HL-60/S4 treated with phorbol 12-myristate 13-acetate at 8.2 ng/mL for 4 days and 3 days (cell line): Measurements from ENCODE around the gene MT1F.
"Not testable (repeated sequence)": the region's sequence is repeated elsewhere in the genome, so short reads cannot be mapped to it uniquely, and the experiment has no call there.

Experiments used
- in situ Hi-C: fragments of 300-500 bp; cut with MboI; formaldehyde crosslinking; loops from 2 replicates; pipeline ENCODE4 v1.15.0; 2022; ENCODE audit warnings: low sequenced_read_pairs

Gene MT1F

DNA sequence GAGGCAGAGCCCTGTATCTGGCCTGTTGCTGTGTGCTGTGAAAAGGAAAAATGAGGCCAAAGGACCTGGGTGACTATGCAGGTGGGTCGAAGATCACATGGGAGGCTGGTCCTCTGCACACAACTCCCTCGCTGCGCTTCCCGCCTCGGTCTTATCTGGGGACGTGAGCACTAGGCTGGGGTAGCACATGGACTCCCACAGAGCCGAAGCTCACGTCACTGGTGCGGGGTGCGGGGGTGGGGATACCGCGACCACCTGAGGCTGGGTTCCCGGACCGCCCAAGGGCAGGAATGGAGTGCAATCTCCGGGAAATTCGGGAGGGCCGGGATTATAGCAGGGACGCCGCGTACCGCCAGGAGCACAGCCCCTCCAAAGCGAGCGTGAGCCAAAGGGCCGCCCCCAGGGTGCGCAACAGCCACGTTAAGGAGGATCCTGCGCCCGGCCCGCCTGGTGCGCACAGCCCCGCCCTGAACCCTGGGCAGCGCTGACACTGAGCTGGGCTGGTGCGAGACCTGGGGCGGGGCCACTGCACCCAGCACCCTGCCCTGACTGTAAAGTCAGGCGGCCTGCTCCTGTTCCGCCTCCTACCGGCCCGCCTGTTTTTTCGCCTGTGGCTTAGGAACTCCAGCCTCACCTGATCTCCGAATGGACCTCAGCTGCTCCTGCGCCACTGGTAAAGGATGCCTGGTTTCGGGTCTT lies 14.5 kb upstream of the MT1F start:
- in situ Hi-C loops = no loop called here

DNA sequence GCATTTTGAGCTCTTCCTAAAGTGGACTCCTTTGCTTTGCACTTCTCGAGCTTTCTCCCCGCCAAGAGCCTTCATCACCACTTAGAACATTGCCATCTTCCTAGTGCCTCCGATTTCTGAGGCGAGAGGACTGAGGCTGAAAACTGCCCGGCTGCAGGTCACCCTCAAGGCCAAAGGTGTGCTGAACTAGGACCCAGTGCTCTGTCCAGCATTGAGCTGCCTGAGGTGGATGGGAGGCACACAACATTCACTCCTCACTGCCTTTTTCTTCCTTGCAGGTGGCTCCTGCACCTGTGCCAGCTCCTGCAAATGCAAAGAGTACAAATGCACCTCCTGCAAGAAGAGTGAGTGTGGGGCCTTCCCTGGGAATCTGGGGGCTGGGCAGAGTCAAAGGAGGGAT lies 13.9 kb upstream of the MT1F start:
- in situ Hi-C loops = no loop called here

DNA sequence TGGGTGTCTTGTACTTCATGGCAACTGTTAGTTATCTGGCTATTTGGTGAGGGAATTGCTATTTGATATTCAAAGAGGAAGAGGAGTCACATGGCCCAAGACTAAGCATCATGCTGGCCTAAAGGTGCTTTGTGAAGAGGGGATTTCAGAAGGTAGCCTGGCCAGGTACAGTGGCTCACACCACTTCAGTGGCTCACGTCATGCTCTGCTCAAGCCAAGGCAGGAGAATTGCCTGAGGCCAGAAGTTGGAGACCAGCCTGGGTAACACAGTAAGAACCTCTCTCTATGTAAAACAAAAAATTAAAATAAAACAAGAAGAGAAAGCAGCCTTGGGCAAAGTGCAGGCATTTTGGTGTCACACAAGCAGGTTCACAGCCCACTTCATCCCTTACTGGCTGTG lies 12.4 kb upstream of the MT1F start:
- in situ Hi-C loops = no loop called here

DNA sequence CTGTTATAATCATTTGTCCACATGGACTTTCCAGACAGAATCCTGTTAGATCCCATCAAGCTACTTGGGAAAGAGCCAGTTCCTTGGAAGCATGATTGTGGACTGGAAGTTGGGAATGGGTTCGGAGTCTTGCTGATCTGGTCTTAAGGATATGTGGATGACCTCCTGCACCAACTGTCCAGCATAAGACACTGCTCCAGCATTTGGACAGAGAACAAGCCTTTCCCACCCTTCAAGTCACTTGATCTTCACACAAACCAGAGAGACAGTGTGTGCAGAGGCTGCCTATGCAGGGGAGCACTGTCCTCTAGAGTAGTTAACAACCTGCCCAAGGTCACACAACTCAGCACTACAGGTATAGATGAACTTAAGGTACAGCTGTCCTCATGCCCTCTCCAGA lies 11.9 kb upstream of the MT1F start:
- in situ Hi-C loops = no loop called here

DNA sequence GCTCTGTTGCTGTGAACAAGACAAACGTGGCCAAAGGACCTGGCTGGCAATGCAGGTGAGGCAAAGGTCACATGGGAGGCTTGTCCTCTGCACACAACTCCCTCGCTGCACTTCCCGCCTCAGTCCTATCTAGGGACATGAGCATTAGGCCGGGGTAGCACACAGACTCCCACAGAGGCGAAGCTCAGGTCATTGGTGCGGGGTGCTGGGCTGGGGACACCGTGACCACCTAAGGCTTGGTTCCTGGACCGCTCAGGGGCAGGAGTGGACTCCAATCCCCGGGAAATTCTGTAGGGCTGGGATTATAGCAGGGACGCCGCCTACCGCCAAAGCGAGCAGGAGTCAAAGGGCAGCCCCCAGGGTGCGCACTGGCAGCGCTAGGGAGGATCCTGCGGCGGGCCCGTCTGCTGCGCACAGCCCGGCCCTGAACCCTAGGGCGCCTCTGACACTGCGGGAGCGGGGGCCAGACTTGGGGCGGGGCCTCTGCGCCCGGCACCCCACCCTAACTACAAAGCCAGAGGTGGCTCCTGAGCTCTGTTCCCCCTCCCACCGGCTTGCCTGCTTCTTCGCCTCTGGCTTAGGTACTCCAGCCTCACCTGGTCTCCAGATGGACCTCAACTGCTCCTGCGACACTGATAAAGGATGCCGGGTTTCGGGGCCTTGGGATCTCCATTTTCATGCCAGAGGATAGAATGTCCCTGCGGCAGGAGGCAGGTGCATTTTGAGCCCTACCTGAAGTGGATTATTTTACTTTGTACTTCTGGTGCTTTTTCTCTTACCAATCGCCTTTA lies 9.9 kb upstream of the MT1F start:
- in situ Hi-C loops = no loop called here

DNA sequence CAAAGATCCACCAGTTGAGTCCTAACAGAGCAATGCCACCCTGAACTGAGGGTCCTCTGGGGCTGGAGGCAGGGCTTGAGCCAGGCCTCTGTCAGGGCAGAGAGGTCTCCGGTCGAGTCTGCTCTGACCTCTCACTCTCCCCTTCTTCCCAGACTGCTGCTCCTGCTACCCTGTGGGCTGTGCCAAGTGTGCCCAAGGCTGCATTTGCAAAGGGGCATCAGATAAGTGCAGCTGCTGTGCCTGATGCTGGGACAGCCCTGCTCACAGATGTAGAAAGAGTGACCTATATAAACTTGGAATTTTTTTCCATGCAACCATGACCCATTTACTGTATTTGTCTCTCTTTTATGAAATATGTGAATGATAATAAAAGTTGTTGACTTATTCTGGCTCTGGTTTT lies 8.5 kb upstream of the MT1F start:
- in situ Hi-C loops = no loop called here

DNA sequence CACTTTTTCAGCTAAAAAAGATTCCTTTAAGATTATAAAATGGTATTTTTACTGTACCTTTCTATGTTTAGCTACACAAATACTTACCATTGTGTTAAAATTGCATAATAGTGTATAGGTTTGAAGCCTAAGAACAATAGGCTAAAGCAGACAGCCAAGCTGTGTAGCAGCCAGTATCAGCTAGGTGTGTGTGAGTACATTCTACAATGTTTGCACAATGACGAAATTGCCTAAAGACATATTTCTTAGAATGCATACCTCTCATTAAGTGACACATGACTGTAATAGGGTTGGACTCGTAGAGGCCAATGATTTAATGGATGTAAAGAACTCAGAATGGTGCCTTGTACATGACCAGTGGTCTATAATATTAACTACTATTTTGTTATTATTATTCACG lies 7.9 kb upstream of the MT1F start:
- in situ Hi-C loops = no loop called here

DNA sequence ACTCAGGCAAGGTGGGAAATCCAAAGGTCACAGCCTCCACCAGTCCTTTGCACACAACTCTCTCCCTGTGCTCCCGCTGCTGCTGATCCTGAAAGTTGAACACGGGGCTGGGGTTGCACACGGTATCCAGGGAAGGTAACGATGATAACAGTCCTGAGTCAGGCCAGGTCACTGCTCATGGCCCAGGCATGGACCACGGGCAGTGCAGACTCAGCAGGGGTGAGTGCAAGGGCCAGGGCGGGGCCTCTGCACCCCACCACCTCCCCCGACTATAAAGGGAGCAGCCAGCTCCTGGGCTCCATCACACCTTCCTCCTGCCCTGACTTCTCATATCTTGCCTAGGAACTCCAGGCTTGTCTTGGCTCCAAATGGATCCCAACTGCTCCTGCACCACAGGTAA lies 6.2 kb upstream of the MT1F start, which contains the start of gene MT1B:
Gene MT1B, plus strand, starts transcription at position 301 of the 400 bp plus-strand sequence. Its CDS starts 68 bp downstream, at position 369.
- in situ Hi-C loops = no loop called here

DNA sequence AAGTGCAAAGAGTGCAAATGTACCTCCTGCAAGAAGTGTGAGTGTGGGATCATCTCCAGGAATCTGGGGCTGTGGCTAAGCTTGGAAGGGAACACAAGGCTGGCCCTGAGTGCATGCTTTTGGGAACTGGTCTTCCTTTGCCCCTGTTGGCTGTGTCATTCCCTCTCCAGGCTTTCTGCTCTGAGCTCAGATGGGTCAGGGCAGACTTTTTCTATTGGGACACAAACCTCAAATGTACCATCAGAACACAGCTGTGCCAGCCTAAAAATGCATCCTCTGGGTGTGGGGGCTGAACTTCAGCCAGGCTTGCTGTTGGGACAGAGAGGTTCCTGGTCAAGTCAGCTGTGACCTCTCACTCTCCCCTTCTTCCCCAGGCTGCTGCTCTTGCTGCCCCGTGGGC lies 5.2 kb upstream of the MT1F start:
- in situ Hi-C loops = no loop called here

DNA sequence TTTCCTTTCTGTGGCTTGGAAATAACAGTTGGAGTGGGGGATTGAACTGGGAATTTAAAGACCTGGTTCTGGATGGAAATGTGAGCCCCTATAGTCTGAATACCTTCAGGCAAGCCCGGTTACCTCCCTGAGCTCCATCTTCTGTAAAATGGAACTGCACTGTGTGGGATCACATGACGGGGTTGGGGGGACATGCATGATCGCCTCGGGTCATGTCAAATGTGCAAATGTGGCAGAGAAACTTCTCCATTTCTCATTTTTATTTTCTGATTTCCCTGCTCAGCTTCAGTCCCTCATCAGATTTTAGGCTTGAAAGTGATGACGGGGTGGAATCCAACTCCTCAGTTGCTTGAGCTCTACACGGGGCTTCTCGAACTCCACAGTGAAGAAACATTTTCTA lies 4.5 kb upstream of the MT1F start:
- in situ Hi-C loops = no loop called here

DNA sequence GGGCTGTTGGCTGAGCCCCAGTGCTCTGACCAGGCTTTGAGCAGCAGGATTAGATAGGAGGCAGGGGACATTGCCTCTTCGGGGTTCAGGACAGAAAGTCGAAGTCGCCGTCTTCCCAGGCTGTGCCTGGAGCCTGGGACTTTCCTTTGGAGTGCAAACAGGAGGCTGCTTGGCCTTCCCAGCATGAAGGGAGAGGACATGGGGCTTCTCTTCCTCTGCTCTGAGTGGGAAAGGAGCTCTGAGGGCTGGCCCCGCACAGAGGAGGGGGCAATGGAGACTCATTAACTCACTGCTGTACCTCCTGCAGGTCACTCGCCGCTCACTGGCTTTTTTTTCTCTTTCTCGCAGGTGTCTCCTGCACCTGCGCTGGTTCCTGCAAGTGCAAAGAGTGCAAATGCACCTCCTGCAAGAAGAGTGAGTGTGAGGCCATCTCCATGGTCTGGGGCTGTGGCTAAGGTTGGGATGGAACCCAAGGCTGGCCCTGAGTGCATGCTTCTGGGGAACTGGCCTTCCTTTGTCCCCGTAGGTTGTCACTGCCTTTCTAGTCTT lies 642 bp downstream of the MT1F start:
- in situ Hi-C loops = no loop called here

DNA sequence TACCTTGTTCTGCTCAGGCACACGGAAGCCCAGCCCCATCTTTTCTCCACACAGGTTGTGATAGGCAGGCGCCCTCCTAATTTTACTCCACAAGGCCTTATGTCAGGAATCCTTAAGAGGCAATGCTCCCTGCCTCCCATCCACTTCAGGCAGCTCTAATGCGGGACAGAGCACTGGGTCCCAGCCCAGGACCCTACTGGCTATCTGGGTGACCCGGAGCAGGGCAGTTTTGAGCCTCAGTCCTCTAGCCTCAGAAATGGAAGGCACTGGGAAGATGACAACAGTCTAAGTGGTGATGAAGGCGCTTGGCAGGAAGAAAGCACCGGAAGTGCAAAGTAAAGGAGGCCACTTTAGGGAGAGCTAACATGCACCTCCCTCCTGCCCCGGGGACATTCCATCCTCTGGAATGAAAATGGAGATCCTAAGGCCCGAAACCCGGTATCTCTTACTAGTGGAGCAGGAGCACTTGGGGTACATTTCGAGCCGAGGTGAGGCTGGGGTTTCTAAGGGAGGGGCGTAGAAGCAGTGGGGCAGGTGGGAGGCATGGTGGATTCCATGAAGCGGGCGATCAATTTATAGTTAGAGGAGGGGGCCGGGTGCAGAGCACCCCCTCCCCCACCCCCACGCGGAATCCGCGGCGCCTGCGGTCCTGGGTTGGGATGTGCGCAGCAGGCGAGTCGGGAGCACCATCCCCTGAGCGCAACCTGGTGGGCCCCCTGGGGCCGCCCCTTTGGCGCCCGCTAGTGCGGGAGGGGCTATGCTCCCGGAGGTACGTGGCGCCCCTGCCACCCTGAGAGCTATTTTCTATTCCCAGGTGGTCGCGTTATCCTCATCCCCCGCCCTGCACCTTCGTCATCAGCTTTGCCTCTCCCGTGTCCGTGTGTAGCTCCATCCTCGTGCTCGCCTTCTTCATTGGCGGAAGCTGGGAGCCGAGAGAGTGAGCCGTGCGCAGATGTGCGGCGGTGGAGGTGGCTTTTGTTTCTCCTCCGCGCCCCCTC lies 4.9 kb downstream of the MT1F start:
- in situ Hi-C loops = no loop called here

DNA sequence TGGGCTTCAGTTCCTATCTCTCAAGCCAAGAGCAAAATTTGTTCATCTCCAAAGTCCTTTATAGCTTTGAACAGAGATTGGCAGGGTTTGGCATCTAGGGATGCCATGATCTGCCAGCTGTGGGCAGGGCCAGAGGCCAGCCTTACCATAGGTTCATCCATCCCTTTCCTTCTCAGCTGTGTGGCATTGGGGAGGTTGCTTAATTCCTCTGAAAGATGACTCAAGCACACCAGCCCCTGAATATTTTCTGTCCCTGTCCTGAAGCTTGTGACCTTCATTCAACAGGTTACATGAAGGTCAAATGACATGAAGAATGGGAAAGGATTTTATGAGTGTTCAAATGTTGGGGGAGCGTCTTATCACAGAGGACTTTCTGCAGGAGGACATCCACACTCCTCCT lies 6.7 kb downstream of the MT1F start:
- in situ Hi-C loops = no loop called here

DNA sequence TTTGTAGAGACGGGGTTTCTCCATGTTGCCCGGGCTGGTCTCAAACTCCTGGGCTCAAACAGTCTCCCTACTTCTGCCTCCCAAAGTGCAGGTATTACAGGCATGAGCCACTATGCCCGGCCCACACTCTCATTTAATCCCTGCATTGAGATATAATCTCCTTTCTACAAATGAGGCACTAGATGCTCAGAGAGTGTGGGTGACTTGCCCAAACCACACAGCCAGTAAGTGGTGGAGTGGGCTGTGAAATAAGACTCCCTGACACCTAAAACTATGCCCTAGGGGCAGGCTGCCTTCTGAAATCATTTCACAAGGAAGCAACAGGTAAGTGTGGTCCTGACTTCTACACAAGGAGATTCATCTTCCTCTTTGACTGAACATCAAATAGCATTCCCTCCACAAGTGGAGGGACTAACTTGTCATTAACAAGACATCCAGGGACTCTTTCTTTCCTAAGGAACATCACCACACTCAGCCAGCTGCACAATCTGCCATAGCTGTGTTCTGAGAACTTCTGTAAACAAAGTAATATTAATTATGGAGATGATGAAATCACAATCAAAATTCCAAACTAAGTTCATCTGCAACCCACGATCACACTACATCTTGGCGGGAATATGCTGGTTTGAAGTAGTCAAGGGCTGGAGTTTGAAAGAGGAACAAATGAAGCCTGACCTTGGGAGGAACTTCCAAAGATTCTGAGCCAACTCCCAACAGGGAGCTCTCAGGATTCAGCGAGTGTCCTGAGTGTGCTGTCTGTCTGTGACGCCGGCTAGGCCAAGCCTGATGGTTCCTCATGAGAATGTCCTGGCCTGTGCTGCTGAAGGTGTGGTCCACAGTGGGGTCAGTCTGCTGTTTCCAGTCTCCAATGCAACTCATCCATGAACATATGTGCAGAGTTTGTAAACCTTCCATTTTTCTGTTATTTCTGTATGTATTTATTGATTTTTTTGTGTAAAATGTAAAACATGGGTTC lies 7.8 kb downstream of the MT1F start:
- in situ Hi-C loops = not testable (repeated sequence)

DNA sequence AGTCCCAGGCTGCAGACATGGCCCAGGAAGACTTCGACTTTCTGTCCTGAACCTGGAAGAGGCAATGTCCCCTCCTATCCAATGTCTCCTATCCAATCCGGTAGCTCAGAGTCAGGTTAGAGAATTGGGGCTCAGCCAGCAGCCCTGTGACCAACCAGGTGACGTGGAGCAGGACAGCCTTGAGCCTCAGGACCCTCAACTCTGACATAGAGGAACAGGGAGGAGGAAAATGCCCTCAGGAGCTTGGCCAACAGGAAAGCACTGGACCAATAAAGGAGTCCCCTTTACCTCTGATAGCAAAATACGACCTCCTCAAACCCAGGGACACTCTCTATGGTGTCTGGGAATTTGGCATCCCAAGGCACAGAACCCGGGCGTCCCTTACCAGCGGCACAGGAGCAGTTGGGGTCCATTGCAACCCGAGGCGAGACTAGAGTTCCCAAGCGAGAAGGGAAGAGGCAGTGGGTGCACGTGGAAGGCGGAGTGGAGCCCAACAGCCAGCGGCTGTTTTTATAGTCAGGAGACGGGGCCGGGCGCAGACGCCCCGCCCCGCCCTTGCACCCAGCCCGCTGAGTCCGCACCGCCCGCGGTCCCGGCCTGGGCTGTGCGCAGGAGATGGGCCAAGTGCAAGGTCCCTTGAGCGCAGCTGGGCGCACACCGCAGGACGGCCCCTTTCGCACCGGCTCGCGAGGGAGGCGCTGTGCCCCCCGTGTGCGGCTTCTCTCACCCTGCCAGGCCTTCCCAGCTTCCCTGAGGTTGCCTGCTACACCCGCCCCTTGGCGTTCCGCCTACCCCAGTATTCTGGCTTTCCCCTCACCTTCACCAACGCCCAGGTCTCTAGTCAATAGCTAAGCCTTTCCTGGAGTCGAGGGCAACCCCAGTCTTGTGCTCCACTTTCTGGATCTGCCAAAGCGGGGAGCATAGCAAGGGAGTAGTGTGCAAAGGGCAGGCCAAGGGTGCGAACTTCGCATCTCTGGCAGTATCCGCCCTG lies 10.1 kb downstream of the MT1F start, which contains the start of gene MT1G:
Gene MT1G, minus strand, starts transcription at position 485 of the 991 bp plus-strand sequence. Its CDS starts 72 bp downstream, at position 413.
- in situ Hi-C loops = no loop called here

DNA sequence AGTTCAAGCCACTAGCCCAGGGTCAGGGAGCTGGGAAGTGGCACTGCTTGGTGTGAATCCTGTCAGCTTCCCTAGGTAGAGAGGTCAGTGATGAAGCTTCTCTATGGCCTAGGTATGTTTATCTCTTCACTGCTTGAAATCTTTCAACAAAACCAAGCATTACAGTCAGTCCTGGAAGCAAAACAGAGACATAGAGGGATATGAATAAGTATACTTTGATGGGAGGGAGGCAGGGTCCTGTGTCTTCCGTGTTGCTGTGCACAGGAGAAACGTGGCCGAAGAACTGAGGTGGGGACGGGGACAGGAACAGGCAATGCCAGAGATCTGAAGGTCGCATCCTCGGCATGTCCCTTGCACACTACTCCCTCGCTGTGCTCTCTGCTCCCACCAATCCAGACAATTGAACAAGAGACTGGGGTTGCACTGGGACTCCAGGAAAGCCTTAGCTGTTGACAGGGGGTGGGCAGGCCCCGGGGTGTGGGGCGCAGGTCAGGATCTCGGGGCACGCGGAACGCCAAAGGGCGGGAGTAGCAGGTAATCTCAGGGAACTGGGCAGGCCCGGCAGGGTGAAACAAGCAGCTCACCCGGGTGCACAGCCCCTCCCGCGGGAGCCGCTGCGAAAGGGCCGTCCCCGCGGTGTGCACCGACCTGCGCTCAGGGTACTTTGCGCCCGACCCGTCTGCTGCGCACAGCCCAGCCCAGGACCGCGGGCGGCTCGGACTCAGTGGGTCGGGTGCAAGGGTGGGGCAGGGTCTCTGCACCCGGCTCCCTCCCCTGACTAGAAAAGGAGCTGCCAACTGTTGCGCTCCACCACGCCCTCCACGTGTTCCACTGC lies 11.5 kb downstream of the MT1F start, which contains the start of gene MT1H:
Gene MT1H, plus strand, starts transcription at position 810 of the 835 bp plus-strand sequence. CDS start 71 bp downstream, outside the sequence.
- in situ Hi-C loops = no loop called here

DNA sequence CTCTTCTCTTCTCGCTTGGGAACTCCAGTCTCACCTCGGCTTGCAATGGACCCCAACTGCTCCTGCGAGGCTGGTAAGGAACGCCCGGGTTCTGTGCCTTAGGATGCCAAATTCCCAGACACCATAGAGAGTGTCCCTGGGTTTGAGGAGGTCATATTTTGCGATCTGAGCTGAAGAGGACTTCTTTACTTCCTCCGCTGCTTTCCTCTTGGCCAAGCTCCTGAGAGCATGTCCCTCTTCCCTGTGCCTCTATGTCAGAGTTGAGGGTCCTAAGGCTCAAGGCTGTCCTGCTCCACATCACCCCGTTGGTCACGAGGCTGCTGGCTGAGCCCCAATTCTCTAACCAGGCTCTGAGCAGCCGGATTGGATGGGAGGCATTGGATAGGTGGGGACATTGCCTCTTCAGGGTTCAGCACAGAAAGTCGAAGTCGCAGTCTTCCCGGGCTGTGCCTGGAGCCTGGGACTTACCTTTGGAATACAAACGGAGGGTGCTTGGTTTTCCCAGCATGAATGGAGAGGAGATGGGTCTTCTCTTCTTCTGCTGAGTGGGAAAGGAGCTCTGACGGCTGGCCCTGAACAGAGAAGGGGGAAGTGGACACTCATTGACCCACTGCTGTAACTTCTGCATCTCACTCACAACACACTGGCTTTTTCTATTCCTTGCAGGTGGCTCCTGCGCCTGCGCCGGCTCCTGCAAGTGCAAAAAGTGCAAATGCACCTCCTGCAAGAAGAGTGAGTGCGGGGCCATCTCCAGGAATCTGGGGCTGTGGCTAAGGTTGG lies 12.3 kb downstream of the MT1F start:
- in situ Hi-C loops = no loop called here
